Naive thymus-derived CD4-positive, alpha-beta T cell (primary cell): ENCODE measurements around the gene BARD1. TPM values are rescaled to one million over a fixed set of nuclear protein-coding genes. Genes with fewer than 3 reads are reported as not detected.
"Not testable (repeated sequence)": the region's sequence is repeated elsewhere in the genome, so short reads cannot be mapped to it uniquely, and the experiment has no call there.

Experiments used
- ATAC-seq: fragments of 150-1000 bp; cut with Tn5 transposase; 2 replicates; pipeline ENCODE4 v1.10.0; 2021; ENCODE audit warnings: mild to moderate bottlenecking, moderate library complexity
- CTCF ChIA-PET: fragments of 350-600 bp; sonication (Branson Sonifier 250); formaldehyde crosslinking; loops from one replicate; lab custom pipeline; 2021; ENCODE audit warnings: antibody characterized with exemption; lab: Charles Lee
- POLR2A ChIA-PET: fragments of 350-600 bp; sonication (Branson Sonifier 250); formaldehyde crosslinking; loops from one replicate; lab custom pipeline; 2021; ENCODE audit warnings: antibody characterized with exemption, inconsistent platforms; lab: Charles Lee
- DNase-seq, 9 donors: peaks; one replicate each; pipeline versions ENCODE4 v3.0.0 to v3.0.0-alpha.2; 2020 to 2022; ENCODE audit warnings: mixed read lengths in 1 of 9
- H3K27ac ChIP-seq: one replicate; pipeline ENCODE4 v1.7.0; 2013; ENCODE audit warnings: mild to moderate bottlenecking, low read depth, low read length, moderate library complexity
- H3K27me3 ChIP-seq, 2 donors: one replicate each; pipeline ENCODE4 v1.7.0; 2013; ENCODE audit warnings: low read length in 2 of 2, mild to moderate bottlenecking in 2 of 2, moderate library complexity in 2 of 2; ENCODE audit not compliant: control insufficient read depth in 2 of 2, insufficient read depth in 2 of 2
- H3K36me3 ChIP-seq, 3 experiments: 1 replicate in 2 of 3; 2 replicates in 1 of 3; pipeline ENCODE4 v1.7.0; 2013; ENCODE audit warnings: low read length in 3 of 3, mild to moderate bottlenecking in 3 of 3, moderate library complexity in 1 of 3; ENCODE audit not compliant: insufficient read depth in 3 of 3, control insufficient read depth in 2 of 3
- H3K4me1 ChIP-seq, 2 donors: one replicate each; pipeline ENCODE4 v1.7.0; 2013; ENCODE audit warnings: low read length in 2 of 2, mild to moderate bottlenecking in 2 of 2, moderate library complexity in 1 of 2; ENCODE audit not compliant: control insufficient read depth in 2 of 2, insufficient read depth in 2 of 2
- H3K4me3 ChIP-seq: 2 replicates; pipeline ENCODE4 v1.7.0; 2013; ENCODE audit warnings: mild to moderate bottlenecking, low read length
- H3K9me3 ChIP-seq, 3 experiments: 1 replicate in 2 of 3; 2 replicates in 1 of 3; pipeline ENCODE4 v1.7.0; 2013; ENCODE audit warnings: low read length in 3 of 3; ENCODE audit not compliant: control insufficient read depth in 2 of 3
- H3K27ac Mint-ChIP-seq, 9 donors: one replicate each; pipeline ENCODE4 v1.8.0; 2020 to 2022; ENCODE audit warnings: mixed read lengths in 9 of 9, mild to moderate bottlenecking in 8 of 9, moderate library complexity in 5 of 9, inconsistent platforms in 2 of 9
- H3K27me3 Mint-ChIP-seq, 5 donors: one replicate each; pipeline ENCODE4 v1.8.0; 2021 to 2022; ENCODE audit warnings: mixed read lengths in 5 of 5, mild to moderate bottlenecking in 1 of 5
- H3K36me3 Mint-ChIP-seq, 5 donors: one replicate each; pipeline ENCODE4 v1.8.0; 2020 to 2022; ENCODE audit warnings: mixed read lengths in 5 of 5, mild to moderate bottlenecking in 3 of 5, inconsistent platforms in 1 of 5
- H3K4me1 Mint-ChIP-seq, 7 donors: one replicate each; pipeline ENCODE4 v1.8.0; 2020 to 2022; ENCODE audit warnings: mixed read lengths in 7 of 7, mild to moderate bottlenecking in 3 of 7, inconsistent platforms in 1 of 7
- H3K4me3 Mint-ChIP-seq, 10 donors: one replicate each; pipeline ENCODE4 v1.8.0; 2020 to 2022; ENCODE audit warnings: mild to moderate bottlenecking in 10 of 10, mixed read lengths in 10 of 10, moderate library complexity in 6 of 10, inconsistent platforms in 2 of 10
- H3K9me3 Mint-ChIP-seq, 11 donors: one replicate each; pipeline ENCODE4 v1.8.0; 2020 to 2022; ENCODE audit warnings: mixed read lengths in 11 of 11, mild to moderate bottlenecking in 4 of 11, inconsistent platforms in 1 of 11, moderate library complexity in 1 of 11
- intact Hi-C, 2 donors: fragments of 100-400 bp; cut with micrococcal nuclease; formaldehyde crosslinking; loops; one replicate each; pipeline ENCODE4 v1.15.1; 2023
- polyA plus RNA-seq, 2 donors: library from polyadenylated mRNA; unstranded; fragments of 300-500 nt; fragmentation: Illumina TruSeq; gene quantifications; one replicate each; pipeline ENCODE4 v1.2.3, GENCODE V29; 2021
- total RNA-seq, 6 experiments: library from RNA in 5 of 6; stranded (reverse) in 5 of 6; gene quantifications; 1 replicate in 5 of 6; 2 replicates in 1 of 6; pipeline ENCODE4 v1.2.3 and lab custom pipeline; 2021 to 2026

Gene BARD1
- total and polyA plus RNA-seq, 7 experiments from 2014 or later = 2.8 to 35.9 (median 5.3) TPM

- Histone ChIP-seq H3K27me3 (no peaks in the 10 kb centered on the region), H3K27ac (no peak overlapping the region), H3K9me3 (no peaks in the 10 kb centered on the region), H3K4me1 (no peaks in the 10 kb centered on the region), H3K4me3 (no peak overlapping the region), H3K36me3 (no peaks in the 10 kb centered on the region)
- ChIA-PET CTCF (interaction anchor here (0.6 kb wide), 1 partner anchor 53 kb away, joined by 3 read pairs; no protein-coding TSS in a partner anchor), POLR2A (no interaction called here)
- no peaks in the 10 kb centered on the region for H3K27me3 Mint-ChIP-seq
- H3K27ac Mint-ChIP-seq = no peak overlapping the region
- peaks cover 10 to 66% (median 16%) of the 10 kb centered on the region in 7 donors for H3K4me1 Mint-ChIP-seq
- H3K36me3 Mint-ChIP-seq = peaks cover 0 to 12% (median 3%) of the 10 kb centered on the region in 5 donors
- no peak for ATAC-seq
- no peaks in the 10 kb centered on the region for H3K9me3 Mint-ChIP-seq
- intact Hi-C loops = loop anchor here (10.0 kb wide), 1 partner anchor 1283 kb away; the partner anchor contains the start of genes PECR (in 2 of the 2) and TMEM169 (in 2 of the 2)
- no peak overlapping the region for H3K4me3 Mint-ChIP-seq
- no peak for DNase-seq
Observed at GRCh38 chr2:214801768-214802397, 7.6 kb downstream of the BARD1 start.

GRCh38 chr2:214801068-214801467 is 8.4 kb downstream of the BARD1 start:
- Mint-ChIP-seq H3K36me3 (peaks cover 0 to 15% (median 4%) of the 10 kb centered on the region in 5 donors), H3K4me1 (peaks cover 10 to 62% (median 13%) of the 10 kb centered on the region in 7 donors), H3K9me3 (no peaks in the 10 kb centered on the region), H3K4me3 (no peak overlapping the region), H3K27me3 (no peaks in the 10 kb centered on the region), H3K27ac (no peak overlapping the region)
- no peaks in the 10 kb centered on the region for H3K27me3 ChIP-seq
- H3K4me3 ChIP-seq = no peak overlapping the region
- no peak overlapping the region for H3K27ac ChIP-seq
- ATAC-seq = no peak
- no peak for DNase-seq
- no peaks in the 10 kb centered on the region for H3K9me3 ChIP-seq
- no peaks in the 10 kb centered on the region for H3K4me1 ChIP-seq
- intact Hi-C loops = loop anchor here (10.0 kb wide), 1 partner anchor 1284 kb away; the partner anchor contains the start of genes PECR (in 2 of the 2) and TMEM169 (in 2 of the 2)
- CTCF ChIA-PET = no interaction called here
- H3K36me3 ChIP-seq = no peaks in the 10 kb centered on the region
- POLR2A ChIA-PET = no interaction called here

GRCh38 chr2:214800180-214800579 is 9.3 kb downstream of the BARD1 start:
- intact Hi-C loops = loop anchor here (1.0 to 10.0 kb wide), 2 partner anchors 8 to 1285 kb away; partner anchors contain the start of genes PECR (in 2 of the 2) and TMEM169 (in 2 of the 2)
- DNase-seq (no peak), ATAC-seq (no peak)
- H3K9me3 ChIP-seq = no peaks in the 10 kb centered on the region
- Mint-ChIP-seq H3K4me3 (no peak overlapping the region), H3K27ac (no peak overlapping the region), H3K36me3 (peaks cover 2 to 21% (median 10%) of the 10 kb centered on the region in 5 donors), H3K27me3 (no peaks in the 10 kb centered on the region), H3K9me3 (no peaks in the 10 kb centered on the region), H3K4me1 (peaks cover 5 to 54% (median 10%) of the 10 kb centered on the region in 7 donors)
- no peaks in the 10 kb centered on the region for H3K36me3 ChIP-seq
- H3K4me1 ChIP-seq = no peaks in the 10 kb centered on the region
- CTCF ChIA-PET = no interaction called here
- H3K27me3 ChIP-seq = no peaks in the 10 kb centered on the region
- H3K4me3 ChIP-seq = no peak overlapping the region
- no peak overlapping the region for H3K27ac ChIP-seq
- POLR2A ChIA-PET = no interaction called here

- H3K36me3 Mint-ChIP-seq = peaks cover 8 to 29% (median 16%) of the 10 kb centered on the region in 5 donors
- ATAC-seq (no peak), DNase-seq (no peak)
- Histone ChIP-seq H3K4me3 (no peak overlapping the region), H3K27ac (no peak overlapping the region), H3K4me1 (no peaks in the 10 kb centered on the region), H3K27me3 (no peaks in the 10 kb centered on the region), H3K36me3 (no peaks in the 10 kb centered on the region), H3K9me3 (no peaks in the 10 kb centered on the region)
- H3K27ac Mint-ChIP-seq = no peak overlapping the region
- no peaks in the 10 kb centered on the region for H3K9me3 Mint-ChIP-seq
- CTCF ChIA-PET = no interaction called here
- H3K27me3 Mint-ChIP-seq = no peaks in the 10 kb centered on the region
- no peak overlapping the region for H3K4me3 Mint-ChIP-seq
- intact Hi-C loops = loop anchor here in 1 of 2 donors (1.0 kb wide), 1 partner anchor 11 kb away; no protein-coding TSS in a partner anchor
- peaks cover 4 to 36% (median 9%) of the 10 kb centered on the region in 7 donors for H3K4me1 Mint-ChIP-seq
- POLR2A ChIA-PET = no interaction called here
Observed at GRCh38 chr2:214796911-214797310, 12.6 kb downstream of the BARD1 start.

GRCh38 chr2:214783181-214783580 is 26.3 kb downstream of the BARD1 start:
- H3K4me3 Mint-ChIP-seq, intact Hi-C loops, H3K4me3 ChIP-seq, H3K27ac Mint-ChIP-seq, DNase-seq, H3K27ac ChIP-seq, H3K9me3 ChIP-seq, H3K27me3 ChIP-seq, ATAC-seq, H3K4me1 ChIP-seq, POLR2A ChIA-PET, H3K27me3 Mint-ChIP-seq, CTCF ChIA-PET: not testable (repeated sequence)
- peaks cover 0 to 17% (median 6%) of the 10 kb centered on the region in 3 experiments for H3K36me3 ChIP-seq
- peaks cover 0 to 12% (median 0%) of the 10 kb centered on the region in 7 donors for H3K4me1 Mint-ChIP-seq
- peaks cover 0 to 20% (median 7%) of the 10 kb centered on the region in 11 donors for H3K9me3 Mint-ChIP-seq
- peaks cover 13 to 73% (median 61%) of the 10 kb centered on the region in 5 donors for H3K36me3 Mint-ChIP-seq

GRCh38 chr2:214782671-214783070 is 26.8 kb downstream of the BARD1 start:
- peaks cover 0 to 17% (median 6%) of the 10 kb centered on the region in 3 experiments for H3K36me3 ChIP-seq
- intact Hi-C loops = no loop called here
- CTCF ChIA-PET = no interaction called here

More at GRCh38 chr2:214782671-214783070, 26.8 kb downstream of the BARD1 start:
- DNase-seq (no peak), ATAC-seq (no peak)
- POLR2A ChIA-PET = no interaction called here
- H3K4me3 ChIP-seq = no peak overlapping the region
- no peaks in the 10 kb centered on the region for H3K4me1 ChIP-seq
- H3K27me3 ChIP-seq = no peaks in the 10 kb centered on the region
- H3K9me3 ChIP-seq = no peaks in the 10 kb centered on the region
- Mint-ChIP-seq H3K4me3 (no peak overlapping the region), H3K27ac (no peak overlapping the region), H3K36me3 (peaks cover 13 to 74% (median 60%) of the 10 kb centered on the region in 5 donors), H3K9me3 (peaks cover 0 to 20% (median 7%) of the 10 kb centered on the region in 11 donors), H3K4me1 (peaks cover 0 to 12% (median 0%) of the 10 kb centered on the region in 7 donors), H3K27me3 (no peaks in the 10 kb centered on the region)
- H3K27ac ChIP-seq = no peak overlapping the region
